CD8-positive, alpha-beta memory T cell (primary cell): ENCODE data around the gene FXYD3. TPM values are rescaled to one million over a fixed set of nuclear protein-coding genes. Genes with fewer than 3 reads are reported as not detected.
"Not testable (repeated sequence)": the region's sequence is repeated elsewhere in the genome, so short reads cannot be mapped to it uniquely, and the experiment has no call there.

Experiments used
- CTCF ChIA-PET: fragments of 350-600 bp; sonication (Branson Sonifier 250); formaldehyde crosslinking; loops from one replicate; lab custom pipeline; 2021; ENCODE audit warnings: antibody characterized with exemption; lab: Charles Lee
- POLR2A ChIA-PET: fragments of 350-600 bp; sonication (Branson Sonifier 250); formaldehyde crosslinking; loops from one replicate; lab custom pipeline; 2021; ENCODE audit warnings: antibody characterized with exemption; lab: Charles Lee
- DNase-seq, 5 donors: peaks; one replicate each; pipeline versions ENCODE4 v3.0.0 to v3.0.0-alpha.2; 2020 to 2022; ENCODE audit warnings: mixed read lengths in 1 of 5
- H3K27ac ChIP-seq: one replicate; pipeline ENCODE4 v1.7.0; 2013; ENCODE audit warnings: low read depth, mild to moderate bottlenecking, low read length, moderate library complexity
- H3K27me3 ChIP-seq: 2 replicates; pipeline ENCODE4 v1.7.0; 2013; ENCODE audit warnings: low read length, mild to moderate bottlenecking; ENCODE audit not compliant: insufficient read depth, poor library complexity, severe bottlenecking
- H3K36me3 ChIP-seq: 2 replicates; pipeline ENCODE4 v1.7.0; 2013; ENCODE audit warnings: mild to moderate bottlenecking, low read length, moderate library complexity; ENCODE audit not compliant: insufficient read depth
- H3K4me1 ChIP-seq: 2 replicates; pipeline ENCODE4 v1.7.0; 2013; ENCODE audit warnings: mild to moderate bottlenecking, low read length, moderate library complexity; ENCODE audit not compliant: insufficient read depth
- H3K4me3 ChIP-seq: 2 replicates; pipeline ENCODE4 v1.7.0; 2013; ENCODE audit warnings: mild to moderate bottlenecking, low read length
- H3K9me3 ChIP-seq: 2 replicates; pipeline ENCODE4 v1.7.0; 2013; ENCODE audit warnings: mild to moderate bottlenecking, low read length
- H3K27ac Mint-ChIP-seq, 8 donors: one replicate each; pipeline ENCODE4 v1.8.0; 2020 to 2021; ENCODE audit warnings: mixed read lengths in 8 of 8, mild to moderate bottlenecking in 6 of 8, inconsistent platforms in 3 of 8, moderate library complexity in 3 of 8
- H3K27me3 Mint-ChIP-seq, 2 donors: one replicate each; pipeline ENCODE4 v1.8.0; 2020 to 2021; ENCODE audit warnings: mixed read lengths in 2 of 2, mild to moderate bottlenecking in 1 of 2, moderate library complexity in 1 of 2
- H3K36me3 Mint-ChIP-seq, 3 donors: one replicate each; pipeline ENCODE4 v1.8.0; 2020 to 2021; ENCODE audit warnings: mixed read lengths in 3 of 3, inconsistent platforms in 1 of 3, mild to moderate bottlenecking in 1 of 3
- H3K4me1 Mint-ChIP-seq, 3 donors: one replicate each; pipeline ENCODE4 v1.8.0; 2020 to 2021; ENCODE audit warnings: mixed read lengths in 3 of 3, inconsistent platforms in 1 of 3, mild to moderate bottlenecking in 1 of 3
- H3K4me3 Mint-ChIP-seq, 7 donors: one replicate each; pipeline ENCODE4 v1.8.0; 2020 to 2021; ENCODE audit warnings: mixed read lengths in 7 of 7, mild to moderate bottlenecking in 6 of 7, moderate library complexity in 4 of 7, inconsistent platforms in 2 of 7
- H3K9me3 Mint-ChIP-seq, 5 donors: one replicate each; pipeline ENCODE4 v1.8.0; 2020 to 2022; ENCODE audit warnings: mixed read lengths in 5 of 5, mild to moderate bottlenecking in 3 of 5, moderate library complexity in 2 of 5, inconsistent platforms in 1 of 5
- polyA plus RNA-seq: library from polyadenylated mRNA; unstranded; fragments of 300-500 nt; fragmentation: Illumina TruSeq; gene quantifications from one replicate; pipeline ENCODE4 v1.2.3, GENCODE V29; 2021
- total RNA-seq, 2 experiments: library from RNA; stranded (reverse); gene quantifications; one replicate each; pipeline ENCODE4 v1.2.3, GENCODE V29; 2021

Gene FXYD3
- total and polyA plus RNA-seq, 3 experiments from 2014 or later = not detected

DNA sequence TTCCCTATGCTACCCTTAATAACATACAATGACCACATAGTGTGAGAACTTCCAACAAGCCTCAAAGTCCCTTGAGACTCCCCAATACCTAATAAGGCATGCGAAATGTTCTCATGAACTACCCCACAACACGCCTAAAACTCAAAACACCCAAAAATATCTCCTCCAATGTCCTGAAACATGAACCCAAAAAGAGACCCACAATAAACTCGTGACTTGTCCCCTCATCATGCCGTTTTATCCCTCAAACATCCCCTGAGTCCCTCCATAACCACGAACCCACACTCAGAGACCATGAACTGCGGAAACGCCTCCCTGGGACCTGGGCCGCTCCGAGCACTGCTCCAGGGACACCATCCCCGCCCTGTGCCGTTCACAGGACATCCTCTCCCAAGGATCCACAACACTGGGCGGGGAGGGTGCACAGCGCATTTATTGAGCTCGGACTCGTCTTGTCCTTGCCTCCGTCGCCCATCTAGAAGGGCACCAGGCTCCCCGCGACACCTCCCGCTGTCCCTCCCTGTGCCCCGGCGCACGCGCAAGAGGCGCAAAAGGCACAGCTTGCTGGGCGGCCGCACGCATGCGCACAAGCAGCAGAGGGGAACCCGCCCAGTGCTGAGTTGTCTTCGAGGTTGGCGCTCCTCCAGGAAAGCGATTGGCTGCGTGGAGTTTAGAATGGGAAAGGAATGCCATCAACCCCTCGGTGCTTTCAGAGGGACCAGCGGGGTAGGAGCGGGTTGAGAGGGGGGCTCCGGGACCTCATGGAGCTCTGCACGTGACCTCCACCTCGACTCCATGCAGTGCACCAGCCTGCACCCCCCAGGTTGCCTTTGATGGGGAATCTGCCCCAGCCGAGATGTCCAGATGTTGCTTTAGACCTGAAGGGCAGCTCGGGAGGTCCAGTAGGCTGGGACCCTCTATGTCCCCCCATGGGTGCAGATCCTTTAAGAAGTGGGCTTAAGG is 8.8 kb downstream of the FXYD3 start:
- Mint-ChIP-seq H3K36me3 (no peaks in the 10 kb centered on the region), H3K4me3 (peak overlapping the region; percentile 65 to 90 (median 73)), H3K27me3 (peaks cover 2 to 6% of the 10 kb centered on the region in 2 donors), H3K27ac (peak overlapping the region in 7 of 8 donors; percentile 4 to 64 (median 47)), H3K9me3 (no peaks in the 10 kb centered on the region), H3K4me1 (peaks cover 7 to 15% (median 10%) of the 10 kb centered on the region in 3 donors)
- POLR2A ChIA-PET = interaction anchor here (0.5 to 0.7 kb wide), 4 partner anchors 13 to 96 kb away, joined by 3 to 5 read pairs (median 4); partner anchors contain the start of gene FXYD5
- peak overlapping the region; percentile 76 for H3K4me3 ChIP-seq
- DNase-seq = peak; percentile 76 to 88 (median 78)
- no peaks in the 10 kb centered on the region for H3K36me3 ChIP-seq
- peak overlapping the region; percentile 56 for H3K27ac ChIP-seq
- no peaks in the 10 kb centered on the region for H3K9me3 ChIP-seq
- CTCF ChIA-PET = interaction anchor here (0.8 to 1.5 kb wide), 8 partner anchors 9 to 80 kb away, joined by 3 to 6 read pairs (median 4); partner anchors contain the start of genes FXYD5 and LGI4
- H3K4me1 ChIP-seq = peaks cover 7% of the 10 kb centered on the region
- H3K27me3 ChIP-seq = no peaks in the 10 kb centered on the region

DNA sequence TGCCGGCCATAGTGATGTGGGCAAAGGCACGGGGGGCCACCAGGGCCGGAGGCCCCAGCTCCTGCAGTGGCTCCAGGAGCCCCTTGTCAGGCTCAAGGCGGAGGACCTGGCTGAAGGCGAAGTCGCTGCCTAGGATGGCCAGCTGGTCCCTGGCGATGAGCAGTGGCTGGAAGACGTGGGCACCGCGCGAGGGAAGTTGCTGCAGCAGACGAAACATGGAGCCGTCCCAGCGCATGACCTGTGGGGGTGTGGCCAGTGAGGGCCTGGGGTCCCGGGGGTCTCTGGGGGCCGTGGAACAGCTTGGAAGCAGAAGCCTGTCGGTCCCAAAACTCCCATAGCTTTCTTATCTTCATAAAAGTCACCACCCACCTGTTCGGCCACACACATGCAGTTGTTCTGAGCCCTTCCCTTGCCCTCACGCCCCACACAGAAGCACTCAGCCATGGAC is 9.7 kb downstream of the FXYD3 start:
- Histone ChIP-seq H3K4me1 (peaks cover 7% of the 10 kb centered on the region), H3K36me3 (no peaks in the 10 kb centered on the region), H3K4me3 (no peak overlapping the region), H3K27ac (no peak overlapping the region), H3K27me3 (no peaks in the 10 kb centered on the region), H3K9me3 (no peaks in the 10 kb centered on the region)
- Mint-ChIP-seq H3K27me3 (peaks cover 2 to 6% of the 10 kb centered on the region in 2 donors), H3K9me3 (no peaks in the 10 kb centered on the region), H3K4me3 (peak overlapping the region in 2 of 7 donors; percentile 51 to 67), H3K27ac (no peak overlapping the region), H3K4me1 (peaks cover 7 to 15% (median 10%) of the 10 kb centered on the region in 3 donors), H3K36me3 (no peaks in the 10 kb centered on the region)
- POLR2A ChIA-PET = interaction anchor here (0.6 kb wide), 1 partner anchor 249 kb away, joined by 3 read pairs; no protein-coding TSS in a partner anchor
- no peak for DNase-seq
- CTCF ChIA-PET = interaction anchor here (0.8 to 1.5 kb wide), 4 partner anchors 10 to 58 kb away, joined by 3 to 6 read pairs (median 4); partner anchors contain the start of gene FXYD5

- Mint-ChIP-seq H3K4me1 (peaks cover 7 to 15% (median 10%) of the 10 kb centered on the region in 3 donors), H3K4me3 (peak overlapping the region in 1 of 7 donors; percentile 67), H3K27ac (peak overlapping the region in 1 of 8 donors; percentile 74), H3K9me3 (no peaks in the 10 kb centered on the region), H3K36me3 (no peaks in the 10 kb centered on the region), H3K27me3 (peaks cover 2 to 6% of the 10 kb centered on the region in 2 donors)
- DNase-seq = no peak
- H3K9me3 ChIP-seq = no peaks in the 10 kb centered on the region
- H3K27me3 ChIP-seq = no peaks in the 10 kb centered on the region
- ChIA-PET POLR2A (no interaction called here), CTCF (interaction anchor here (1.2 to 2.0 kb wide), 2 partner anchors 10 to 16 kb away, joined by 3 to 6 read pairs; no protein-coding TSS in a partner anchor)
- H3K4me1 ChIP-seq = peaks cover 7% of the 10 kb centered on the region
- H3K27ac ChIP-seq = no peak overlapping the region
- no peaks in the 10 kb centered on the region for H3K36me3 ChIP-seq
- no peak overlapping the region for H3K4me3 ChIP-seq
These were observed 10.4 kb downstream of the FXYD3 start for GRCh38 chr19:35125749-35126623.

DNA sequence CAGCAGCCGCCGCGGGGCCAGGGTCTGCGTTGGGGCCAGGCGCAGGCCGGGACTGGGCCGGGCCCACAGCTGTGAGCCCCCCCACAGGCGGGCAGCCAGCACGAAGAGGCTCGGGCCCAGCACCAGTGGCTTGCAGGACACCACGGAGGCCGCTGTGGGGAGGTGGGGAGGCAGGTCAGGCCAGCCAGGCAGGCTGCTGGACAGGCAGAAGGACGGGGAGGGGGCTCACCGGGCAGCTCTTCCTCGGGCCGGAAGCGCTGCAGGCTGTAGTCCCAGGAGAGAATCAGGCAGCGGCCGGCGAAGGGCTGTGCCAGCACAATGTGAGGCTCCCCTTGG is 11.0 kb downstream of the FXYD3 start:
- Histone ChIP-seq H3K27ac (no peak overlapping the region), H3K36me3 (no peaks in the 10 kb centered on the region), H3K27me3 (no peaks in the 10 kb centered on the region), H3K4me1 (peaks cover 7% of the 10 kb centered on the region), H3K4me3 (no peak overlapping the region), H3K9me3 (no peaks in the 10 kb centered on the region)
- H3K27ac Mint-ChIP-seq = no peak overlapping the region
- ChIA-PET CTCF (interaction anchor here (1.2 to 2.0 kb wide), 2 partner anchors 10 to 15 kb away, joined by 3 to 6 read pairs; no protein-coding TSS in a partner anchor), POLR2A (no interaction called here)
- H3K4me3 Mint-ChIP-seq = no peak overlapping the region
- no peaks in the 10 kb centered on the region for H3K36me3 Mint-ChIP-seq
- H3K9me3 Mint-ChIP-seq = no peaks in the 10 kb centered on the region
- DNase-seq = no peak
- peaks cover 7 to 15% (median 10%) of the 10 kb centered on the region in 3 donors for H3K4me1 Mint-ChIP-seq
- H3K27me3 Mint-ChIP-seq = peaks cover 2 to 6% of the 10 kb centered on the region in 2 donors

- no peaks in the 10 kb centered on the region for H3K9me3 Mint-ChIP-seq
- no peak overlapping the region for H3K27ac ChIP-seq
- POLR2A ChIA-PET = no interaction called here
- no peaks in the 10 kb centered on the region for H3K36me3 Mint-ChIP-seq
- CTCF ChIA-PET = interaction anchor here (0.7 to 2.0 kb wide), 3 partner anchors 8 to 83 kb away, joined by 3 to 6 read pairs (median 4); no protein-coding TSS in a partner anchor
- no peak overlapping the region for H3K27ac Mint-ChIP-seq
- no peaks in the 10 kb centered on the region for H3K36me3 ChIP-seq
- no peak for DNase-seq
- H3K4me3 ChIP-seq = no peak overlapping the region
- H3K4me1 ChIP-seq = peaks cover 7% of the 10 kb centered on the region
- H3K27me3 ChIP-seq = no peaks in the 10 kb centered on the region
- peaks cover 7 to 15% (median 10%) of the 10 kb centered on the region in 3 donors for H3K4me1 Mint-ChIP-seq
- no peaks in the 10 kb centered on the region for H3K9me3 ChIP-seq
- peaks cover 2 to 6% of the 10 kb centered on the region in 2 donors for H3K27me3 Mint-ChIP-seq
- no peak overlapping the region for H3K4me3 Mint-ChIP-seq
These were observed 12.2 kb downstream of the FXYD3 start for GRCh38 chr19:35127871-35128270.

DNA sequence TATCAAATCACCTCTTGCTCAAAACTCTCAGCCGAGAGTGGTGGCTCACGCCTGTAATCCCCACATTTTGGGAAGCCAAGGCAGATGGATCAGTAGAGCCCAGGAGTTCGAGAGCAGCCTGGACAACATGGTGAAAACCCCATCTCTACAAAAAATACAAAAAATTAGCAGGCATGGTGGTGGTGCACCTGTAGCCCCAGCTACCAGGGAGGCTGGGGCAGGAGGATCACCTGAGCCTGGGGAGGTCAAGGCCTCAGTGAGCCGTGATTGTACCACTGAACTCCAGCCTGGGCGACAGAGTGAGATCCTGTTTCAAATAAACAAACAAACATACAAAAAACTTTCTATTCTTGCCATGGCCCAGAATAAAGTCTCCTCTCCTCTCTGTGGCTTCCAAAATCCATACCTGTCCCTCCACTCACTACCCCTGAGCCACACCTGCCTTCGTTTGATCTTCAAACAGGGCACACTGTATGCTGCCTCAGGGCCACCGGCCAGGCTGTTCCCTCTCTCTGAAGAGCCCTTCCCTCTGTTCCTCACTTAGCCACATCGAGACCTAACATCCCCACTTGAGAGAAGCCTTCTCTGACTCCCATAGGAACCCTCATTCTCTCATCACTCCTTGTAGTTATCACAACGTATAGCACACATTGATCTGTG is 12.9 kb downstream of the FXYD3 start:
- peaks cover 7% of the 10 kb centered on the region for H3K4me1 ChIP-seq
- H3K27me3 Mint-ChIP-seq = peaks cover 2 to 6% of the 10 kb centered on the region in 2 donors
- no peak overlapping the region for H3K4me3 Mint-ChIP-seq
- CTCF ChIA-PET = interaction anchor here (1.2 to 2.0 kb wide), 2 partner anchors 8 to 84 kb away, joined by 4 to 6 read pairs; no protein-coding TSS in a partner anchor
- no peaks in the 10 kb centered on the region for H3K9me3 ChIP-seq
- no peaks in the 10 kb centered on the region for H3K36me3 ChIP-seq
- no peaks in the 10 kb centered on the region for H3K36me3 Mint-ChIP-seq
- peaks cover 7 to 15% (median 10%) of the 10 kb centered on the region in 3 donors for H3K4me1 Mint-ChIP-seq
- no peaks in the 10 kb centered on the region for H3K27me3 ChIP-seq
- H3K27ac Mint-ChIP-seq = peak overlapping the region in 1 of 8 donors; percentile 68
- no peak overlapping the region for H3K4me3 ChIP-seq
- H3K9me3 Mint-ChIP-seq = no peaks in the 10 kb centered on the region
- H3K27ac ChIP-seq = no peak overlapping the region
- POLR2A ChIA-PET = no interaction called here
- no peak for DNase-seq

DNA sequence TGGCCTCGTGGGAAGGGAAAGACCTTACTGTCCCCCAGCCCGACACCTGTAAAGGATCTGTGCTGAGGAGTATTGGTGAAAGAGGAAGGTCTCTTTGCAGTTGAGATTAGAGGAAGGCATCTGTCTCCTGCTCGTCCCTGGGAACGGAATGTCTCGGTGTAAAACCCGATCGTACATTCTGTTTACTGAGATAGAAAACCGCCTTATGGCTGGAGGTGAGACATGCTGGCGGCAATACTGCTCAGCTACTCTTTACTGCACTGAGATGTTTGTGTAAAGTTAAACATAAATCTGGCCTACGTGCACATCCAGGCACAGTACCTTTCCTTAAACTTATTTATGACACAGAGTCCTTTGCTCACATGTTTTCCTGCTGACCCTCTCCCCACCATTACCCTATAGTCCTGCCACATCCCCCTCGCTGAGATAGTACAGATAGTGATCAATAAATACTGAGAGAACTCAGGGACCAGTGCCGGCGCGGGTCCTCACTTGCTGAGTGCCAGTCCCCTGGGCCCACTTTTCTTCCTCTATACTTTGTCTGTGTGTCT is 14.2 kb downstream of the FXYD3 start:
- H3K36me3 ChIP-seq, H3K9me3 Mint-ChIP-seq, H3K27me3 ChIP-seq, H3K4me1 Mint-ChIP-seq, H3K4me3 ChIP-seq, DNase-seq, POLR2A ChIA-PET, CTCF ChIA-PET, H3K4me3 Mint-ChIP-seq, H3K27me3 Mint-ChIP-seq, H3K9me3 ChIP-seq, H3K27ac ChIP-seq, H3K36me3 Mint-ChIP-seq, H3K4me1 ChIP-seq: not testable (repeated sequence)
- peak overlapping the region in 2 of 8 donors; percentile 38 for H3K27ac Mint-ChIP-seq
